Spleen (tissue), 7 donors: ENCODE results near the gene CD8B2.

Source experiments
- POLR2AphosphoS5 ChIP-seq, 3 donors: sonication (generic); formaldehyde crosslinking; IDR thresholded peaks; one replicate each; pipeline ENCODE4 v1.5.1; 2017; ENCODE audit warnings: antibody characterized with exemption in 3 of 3
- TF ChIP-seq, protein P1 (sequence below), 11 experiments: fragments of 200-600 bp in 7 of 11; fragments of 450-650 bp in 4 of 11; sonication (generic) in 4 of 11; IDR thresholded peaks in 8 of 11; conservative IDR thresholded peaks in 3 of 11; 1 replicate in 7 of 11; 2 replicates in 4 of 11; pipeline versions ENCODE4 v1.4.0 to v1.8.0; 2016 to 2021; ENCODE audit warnings: antibody characterized with exemption in 11 of 11, inconsistent platforms in 4 of 11, mild to moderate bottlenecking in 1 of 11
- donor health status: DM: no; HTN: no; CAD: no; lungs with moderate emphysema.
- donor health status: DM: no; HTN: no; CAD: no.
- donor health status: DM: no; HTN: no; CAD: no.

DNA sequence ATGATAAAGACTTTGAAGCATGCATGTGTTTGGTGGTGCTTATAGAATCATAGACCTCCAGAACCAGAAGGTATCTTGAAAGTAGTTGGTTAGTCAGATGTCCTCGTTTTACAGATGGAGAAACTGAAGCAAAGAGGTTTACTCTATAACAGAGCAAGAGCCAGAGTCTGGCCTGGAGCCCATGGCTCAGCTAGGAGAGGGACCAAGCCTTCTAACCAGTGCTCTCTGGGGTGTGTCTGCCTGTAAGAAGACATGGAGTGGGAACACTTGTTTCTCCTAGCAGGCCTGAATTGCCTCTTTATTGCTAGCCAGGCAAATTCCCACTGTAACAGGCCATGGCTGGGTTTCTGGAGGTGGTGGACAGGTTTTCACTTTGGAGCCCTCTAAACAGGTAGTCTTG is 67.9 kb downstream of the CD8B2 start:
- no peak for TF ChIP-seq POLR2AphosphoS5 (IDR thresholded peaks at IDR 0.05)
- TF ChIP-seq, protein P1, sequence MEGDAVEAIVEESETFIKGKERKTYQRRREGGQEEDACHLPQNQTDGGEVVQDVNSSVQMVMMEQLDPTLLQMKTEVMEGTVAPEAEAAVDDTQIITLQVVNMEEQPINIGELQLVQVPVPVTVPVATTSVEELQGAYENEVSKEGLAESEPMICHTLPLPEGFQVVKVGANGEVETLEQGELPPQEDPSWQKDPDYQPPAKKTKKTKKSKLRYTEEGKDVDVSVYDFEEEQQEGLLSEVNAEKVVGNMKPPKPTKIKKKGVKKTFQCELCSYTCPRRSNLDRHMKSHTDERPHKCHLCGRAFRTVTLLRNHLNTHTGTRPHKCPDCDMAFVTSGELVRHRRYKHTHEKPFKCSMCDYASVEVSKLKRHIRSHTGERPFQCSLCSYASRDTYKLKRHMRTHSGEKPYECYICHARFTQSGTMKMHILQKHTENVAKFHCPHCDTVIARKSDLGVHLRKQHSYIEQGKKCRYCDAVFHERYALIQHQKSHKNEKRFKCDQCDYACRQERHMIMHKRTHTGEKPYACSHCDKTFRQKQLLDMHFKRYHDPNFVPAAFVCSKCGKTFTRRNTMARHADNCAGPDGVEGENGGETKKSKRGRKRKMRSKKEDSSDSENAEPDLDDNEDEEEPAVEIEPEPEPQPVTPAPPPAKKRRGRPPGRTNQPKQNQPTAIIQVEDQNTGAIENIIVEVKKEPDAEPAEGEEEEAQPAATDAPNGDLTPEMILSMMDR (IDR thresholded peaks at IDR 0.05 in 8 of 11, conservative IDR thresholded peaks at IDR 0.05 in 3 of 11): no peak
